HG02852 (cell line): ENCODE results near the gene PRKCA.
A peak's percentile ranks its signal among the peaks of the same experiment; 100 is the strongest.
"Not testable (repeated sequence)": the region's sequence is repeated elsewhere in the genome, so short reads cannot be mapped to it uniquely, and the experiment has no call there.

ENCODE experiments used
- ATAC-seq: cut with Tn5 transposase; IDR thresholded peaks from one replicate; pipeline ENCODE4 v1.9.1; 2021; ENCODE audit warnings: mild to moderate bottlenecking, moderate library complexity; ENCODE audit not compliant: unreplicated experiment

PRKCA gene

GRCh38 chr17:66432411-66432957, 130.1 kb downstream of the PRKCA start:
- no peak for ATAC-seq

GRCh38 chr17:66432996-66433551, 130.7 kb downstream of the PRKCA start:
- no peak for ATAC-seq

GRCh38 chr17:66435182-66435581, 132.8 kb downstream of the PRKCA start:
- no peak for ATAC-seq

GRCh38 chr17:66436631-66437030, 134.2 kb downstream of the PRKCA start:
- no peak for ATAC-seq

GRCh38 chr17:66437476-66438026, 135.1 kb downstream of the PRKCA start:
- no peak for ATAC-seq

- no peak for ATAC-seq
Measured at GRCh38 chr17:66438101-66438500, 135.7 kb downstream of the PRKCA start.

- ATAC-seq, result peak; percentile 78
Measured at GRCh38 chr17:66441101-66441661, 138.8 kb downstream of the PRKCA start.

GRCh38 chr17:66443166-66443565, 140.8 kb downstream of the PRKCA start:
- ATAC-seq, result no peak

- ATAC-seq, result no peak
Measured at GRCh38 chr17:66443606-66444005, 141.2 kb downstream of the PRKCA start.

- ATAC-seq, result no peak
Measured at GRCh38 chr17:66444031-66444430, 141.6 kb downstream of the PRKCA start.

GRCh38 chr17:66445229-66445628, 142.8 kb downstream of the PRKCA start:
- no peak for ATAC-seq

GRCh38 chr17:66446419-66446818, 144.0 kb downstream of the PRKCA start:
- no peak for ATAC-seq

- ATAC-seq, result no peak
Measured at GRCh38 chr17:66447159-66447558, 144.7 kb downstream of the PRKCA start.

GRCh38 chr17:66448026-66448639, 145.7 kb downstream of the PRKCA start:
- ATAC-seq, result no peak

- ATAC-seq, result no peak
Measured at GRCh38 chr17:66449418-66449977, 147.1 kb downstream of the PRKCA start.

- no peak for ATAC-seq
Measured at GRCh38 chr17:66450008-66450851, 147.8 kb downstream of the PRKCA start.

- ATAC-seq, result no peak
Measured at GRCh38 chr17:66450852-66451158, 148.4 kb downstream of the PRKCA start.

GRCh38 chr17:66451188-66452149, 149.1 kb downstream of the PRKCA start:
- no peak for ATAC-seq

GRCh38 chr17:66455060-66455459, 152.6 kb downstream of the PRKCA start:
- ATAC-seq, result no peak

GRCh38 chr17:66457499-66457898, 155.1 kb downstream of the PRKCA start:
- ATAC-seq, result not testable (repeated sequence)
